GM13976 (cell line): ENCODE results near the gene CD69.

ENCODE experiments used
- DNase-seq: peaks from one replicate; pipeline ENCODE4 v3.0.0; 2012; ENCODE audit warnings: low spot score
- in situ Hi-C: fragments of 300-500 bp; cut with MboI; formaldehyde crosslinking; loops from one replicate; pipeline ENCODE4 v1.12.0; 2022; ENCODE audit warnings: low sequenced_read_pairs, mixed read lengths, inconsistent platforms; ENCODE audit not compliant: unreplicated experiment
- TF ChIP-seq, protein P1 (sequence below): IDR thresholded peaks from 2 replicates; pipeline ENCODE4 v1.5.1; 2012; ENCODE audit warnings: borderline replicate concordance, mild to moderate bottlenecking; ENCODE audit not compliant: insufficient read depth; ENCODE audit errors: extremely low read depth, missing control alignments, control extremely low read depth

Gene CD69

DNA sequence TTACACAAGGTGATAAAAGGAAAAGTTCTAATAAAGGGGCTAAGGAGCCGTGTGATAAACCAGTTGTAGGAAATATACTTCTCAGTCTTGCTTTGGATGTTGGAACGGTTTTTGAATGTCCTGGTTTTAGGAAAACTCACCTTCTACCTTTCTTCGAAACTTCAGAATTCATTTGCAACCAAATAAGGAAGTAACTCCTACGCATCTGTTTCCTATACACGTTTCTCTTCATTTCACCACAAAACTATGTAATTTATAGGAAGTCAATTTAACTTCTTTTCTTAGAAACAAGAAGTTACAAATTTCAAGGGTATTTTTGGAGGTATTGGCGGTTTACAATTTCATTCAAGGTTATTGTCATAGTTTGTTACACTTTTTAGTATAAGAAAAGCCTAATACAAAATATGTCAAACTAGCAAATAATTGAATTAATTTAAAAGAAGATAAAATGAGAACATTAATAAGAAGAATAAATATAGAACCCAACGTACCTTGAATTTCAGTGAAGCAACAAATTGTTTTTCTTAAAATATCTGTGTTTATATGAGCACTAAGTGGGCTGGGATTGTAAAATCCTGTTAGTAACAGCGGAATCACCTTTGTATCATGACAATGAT, 33.2 kb upstream of the CD69 start:
- in situ Hi-C loops, result no loop called here
- TF ChIP-seq, protein P1, sequence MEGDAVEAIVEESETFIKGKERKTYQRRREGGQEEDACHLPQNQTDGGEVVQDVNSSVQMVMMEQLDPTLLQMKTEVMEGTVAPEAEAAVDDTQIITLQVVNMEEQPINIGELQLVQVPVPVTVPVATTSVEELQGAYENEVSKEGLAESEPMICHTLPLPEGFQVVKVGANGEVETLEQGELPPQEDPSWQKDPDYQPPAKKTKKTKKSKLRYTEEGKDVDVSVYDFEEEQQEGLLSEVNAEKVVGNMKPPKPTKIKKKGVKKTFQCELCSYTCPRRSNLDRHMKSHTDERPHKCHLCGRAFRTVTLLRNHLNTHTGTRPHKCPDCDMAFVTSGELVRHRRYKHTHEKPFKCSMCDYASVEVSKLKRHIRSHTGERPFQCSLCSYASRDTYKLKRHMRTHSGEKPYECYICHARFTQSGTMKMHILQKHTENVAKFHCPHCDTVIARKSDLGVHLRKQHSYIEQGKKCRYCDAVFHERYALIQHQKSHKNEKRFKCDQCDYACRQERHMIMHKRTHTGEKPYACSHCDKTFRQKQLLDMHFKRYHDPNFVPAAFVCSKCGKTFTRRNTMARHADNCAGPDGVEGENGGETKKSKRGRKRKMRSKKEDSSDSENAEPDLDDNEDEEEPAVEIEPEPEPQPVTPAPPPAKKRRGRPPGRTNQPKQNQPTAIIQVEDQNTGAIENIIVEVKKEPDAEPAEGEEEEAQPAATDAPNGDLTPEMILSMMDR, result no peak
- no peak for DNase-seq

DNA sequence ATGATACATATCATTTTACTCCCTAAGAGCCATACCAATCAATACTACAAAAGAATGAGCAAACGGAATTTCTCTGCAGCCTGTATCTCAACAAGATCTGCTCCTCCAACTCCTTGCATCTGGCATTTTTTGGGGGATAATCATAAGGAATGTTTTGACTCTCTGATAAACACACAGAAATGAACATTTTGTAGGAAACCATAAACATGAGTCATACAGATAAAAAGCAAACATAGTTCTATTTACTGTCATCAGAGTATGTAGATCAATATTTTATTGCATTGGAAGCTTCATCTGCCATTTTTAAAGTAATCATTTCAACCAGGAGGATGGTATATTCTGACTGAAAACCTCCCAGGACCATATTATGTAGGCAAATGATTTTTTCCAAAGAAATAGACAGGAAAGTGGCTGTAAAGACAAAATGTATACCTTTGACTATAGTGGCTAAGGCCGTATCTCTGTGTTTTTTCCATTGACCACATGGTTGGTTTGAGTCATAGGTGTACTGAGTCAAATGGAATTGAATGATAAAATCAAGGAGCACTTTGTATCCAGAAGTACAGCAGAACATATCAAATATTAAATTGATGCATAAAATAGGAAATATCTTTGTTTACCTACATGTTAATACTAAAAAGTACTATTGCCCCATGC, 32.4 kb upstream of the CD69 start:
- in situ Hi-C loops, result no loop called here
- TF ChIP-seq, protein P1, result no peak
- DNase-seq, result no peak

DNA sequence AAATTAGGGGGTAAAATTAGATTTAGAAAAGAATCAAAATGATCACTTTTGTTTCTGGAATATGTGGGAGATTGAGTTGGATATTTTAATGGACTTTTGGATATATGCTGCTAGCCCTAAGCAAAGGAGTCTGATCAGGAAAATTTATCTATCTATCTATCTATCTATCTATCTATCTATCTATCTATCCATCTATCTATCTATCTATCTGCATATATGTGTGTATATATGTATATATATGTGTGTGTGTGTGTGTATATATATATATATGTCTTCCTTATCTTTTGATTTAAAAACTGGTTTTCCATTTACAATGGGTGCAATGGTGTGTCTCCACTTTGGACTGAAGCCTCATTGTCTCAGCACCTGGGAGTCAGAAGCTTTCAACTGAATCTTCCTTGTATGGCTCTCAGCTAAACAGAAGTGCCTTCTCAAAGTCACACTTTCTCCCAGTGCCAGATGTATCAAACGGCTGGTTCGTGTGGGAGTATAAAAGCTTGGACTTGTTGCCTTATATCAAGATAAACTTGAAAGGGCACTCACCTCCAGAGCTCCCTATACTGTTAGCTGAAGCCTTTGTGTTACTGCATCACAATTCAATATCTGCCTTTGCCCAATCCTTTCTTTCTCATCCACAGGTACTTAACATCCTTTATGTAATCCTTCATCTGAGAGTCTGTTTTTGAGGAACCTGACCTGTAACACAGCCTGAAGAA, 31.6 kb upstream of the CD69 start:
- TF ChIP-seq, protein P1, result no peak
- DNase-seq, result no peak
- in situ Hi-C loops, result no loop called here

DNA sequence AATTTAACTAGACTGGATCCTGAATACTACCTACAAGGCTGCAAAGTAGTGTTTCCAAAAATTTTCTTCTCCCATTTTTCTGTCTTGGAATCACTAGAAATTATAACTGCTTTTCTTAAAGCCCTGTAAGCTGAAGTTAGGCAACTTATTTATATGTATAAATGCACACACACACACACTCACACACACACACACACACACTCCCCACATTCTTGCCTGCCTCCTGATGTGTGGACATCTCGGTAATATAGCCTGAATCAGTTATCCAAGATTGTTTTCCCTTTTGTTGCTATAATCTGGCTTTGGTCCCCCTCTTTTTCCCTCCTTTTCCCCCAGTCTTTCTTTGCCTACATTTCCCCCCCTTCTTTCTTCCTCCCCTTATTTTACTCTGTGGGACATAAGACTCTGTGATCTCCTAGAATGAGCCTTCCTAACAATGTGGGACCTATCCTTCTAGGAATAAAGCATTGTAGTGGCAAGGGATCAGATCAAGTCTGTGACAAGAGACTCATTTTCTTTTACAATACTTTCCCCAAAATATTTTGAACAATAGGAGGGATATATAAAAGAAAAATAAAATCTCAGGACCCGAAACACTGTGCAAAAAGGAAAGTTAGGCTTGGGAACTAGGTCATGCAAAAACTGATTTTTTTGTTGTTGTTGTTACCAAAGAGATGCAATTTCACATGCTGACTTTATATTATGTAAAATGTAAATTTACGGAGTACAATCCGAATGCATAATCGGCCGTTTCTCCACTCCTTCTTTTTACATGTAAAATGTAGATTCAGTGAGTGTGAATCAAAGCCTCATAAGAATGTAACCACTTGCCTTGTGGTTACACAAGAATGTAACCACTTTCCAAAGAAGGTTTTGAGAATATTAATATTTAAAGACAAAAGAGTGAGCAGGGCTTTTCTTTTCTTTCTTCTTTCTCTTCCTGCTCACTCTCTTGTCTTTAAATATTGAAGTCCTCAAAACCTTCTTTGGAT, 26.3 kb upstream of the CD69 start:
- DNase-seq, result no peak
- TF ChIP-seq, protein P1, result no peak
- in situ Hi-C loops, result no loop called here

DNA sequence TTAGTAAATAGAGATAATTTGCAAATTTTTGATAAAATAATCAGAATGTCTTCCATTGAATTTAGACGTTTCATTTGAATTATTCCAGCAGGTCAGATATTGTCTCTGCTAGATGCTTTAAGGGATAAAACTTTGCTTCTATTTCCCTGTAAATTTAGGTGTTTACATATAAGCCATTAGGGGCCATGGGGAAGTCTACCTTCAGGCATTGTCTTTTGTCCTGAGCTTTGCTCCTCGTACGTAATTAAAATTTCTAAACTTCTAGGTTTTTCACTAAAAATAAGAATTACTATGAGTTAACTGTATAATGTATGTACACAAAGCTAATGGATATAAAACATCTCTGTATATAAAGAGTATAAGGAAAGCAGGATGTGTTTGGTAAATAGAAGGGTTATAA, 24.1 kb upstream of the CD69 start:
- no peak for DNase-seq
- TF ChIP-seq, protein P1, result no peak
- in situ Hi-C loops, result no loop called here

DNA sequence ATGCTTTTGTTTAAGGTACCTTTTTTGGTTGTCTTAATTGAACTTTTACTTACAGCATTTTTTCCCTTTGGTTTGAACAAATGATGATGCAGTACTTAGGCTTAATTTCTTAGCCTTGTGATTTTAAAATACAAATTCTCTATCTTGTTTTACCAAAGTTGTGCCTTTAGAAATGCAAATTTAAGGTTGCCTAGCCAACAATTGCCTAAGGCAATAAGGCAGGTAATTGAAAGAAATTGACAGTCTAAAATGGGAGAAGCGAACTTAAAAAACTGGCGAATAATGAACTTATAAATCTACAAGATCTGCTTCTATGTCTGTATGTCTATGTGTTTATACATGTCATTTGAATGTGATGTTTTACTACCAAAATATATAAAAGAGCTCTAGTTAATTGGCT, 23.6 kb upstream of the CD69 start:
- DNase-seq, result no peak
- in situ Hi-C loops, result no loop called here
- TF ChIP-seq, protein P1, result no peak
